Upper lobe of right lung (tissue), 1 donor: Measurements from ENCODE around the gene ADGRG1. TPM values are rescaled to one million over a fixed set of nuclear protein-coding genes. Genes with fewer than 3 reads are reported as not detected.
A peak's percentile ranks its signal among the peaks of the same experiment; 100 is the strongest.

Experiments used
- ATAC-seq: fragments of 200-7000 bp; cut with Tn5 transposase; one replicate; pipeline ENCODE4 v1.9.1; 2020; ENCODE audit warnings: mild to moderate bottlenecking, moderate library complexity
- DNase-seq: peaks from one replicate; pipeline ENCODE4 v3.0.0-alpha.2; 2020
- H3K27ac ChIP-seq: fragments of 200-600 bp; one replicate; pipeline ENCODE4 v1.8.0; 2022
- H3K27me3 ChIP-seq: fragments of 200-600 bp; one replicate; pipeline ENCODE4 v1.8.0; 2022; ENCODE audit warnings: mild to moderate bottlenecking
- H3K36me3 ChIP-seq: fragments of 200-600 bp; one replicate; pipeline ENCODE4 v1.8.0; 2022
- H3K4me1 ChIP-seq: fragments of 200-600 bp; one replicate; pipeline ENCODE4 v1.8.0; 2022
- H3K4me3 ChIP-seq: fragments of 200-600 bp; one replicate; pipeline ENCODE4 v1.8.0; 2022; ENCODE audit warnings: mild to moderate bottlenecking
- H3K9me3 ChIP-seq: fragments of 200-600 bp; one replicate; pipeline ENCODE4 v1.8.0; 2022
- intact Hi-C: fragments of 100-400 bp; cut with DNase I; formaldehyde crosslinking; loops from one replicate; pipeline ENCODE4 v1.11.0; 2022
- total RNA-seq: library from RNA; stranded (reverse); fragmentation: NEBNext Ultra II Directional; extraction: Animal tissue kit (Norgen Biotek cat#: 25700); gene quantifications from one replicate; pipeline ENCODE4 v1.2.1, GENCODE V29; 2021
- TF ChIP-seq, protein P1 (sequence below): fragments of 200-600 bp; IDR thresholded peaks from one replicate; pipeline ENCODE4 v1.8.0; 2022; ENCODE audit warnings: antibody characterized with exemption
- donor health status: DM: no; HTN: yes; CAD: no; lungs with severe emphysema.

ADGRG1 gene
- total RNA-seq, 1 donor from 2014 or later: 66.9 TPM

GRCh38 chr16:57601801-57602478, 26.5 kb upstream of the ADGRG1 start:
- Histone ChIP-seq H3K4me3 (no peak overlapping the region), H3K27me3 (no peaks in the 10 kb centered on the region), H3K4me1 (no peaks in the 10 kb centered on the region), H3K36me3 (no peaks in the 10 kb centered on the region), H3K9me3 (no peaks in the 10 kb centered on the region), H3K27ac (peak overlapping the region; percentile 33)
- intact Hi-C loops: no loop called here
- TF ChIP-seq, protein P1, sequence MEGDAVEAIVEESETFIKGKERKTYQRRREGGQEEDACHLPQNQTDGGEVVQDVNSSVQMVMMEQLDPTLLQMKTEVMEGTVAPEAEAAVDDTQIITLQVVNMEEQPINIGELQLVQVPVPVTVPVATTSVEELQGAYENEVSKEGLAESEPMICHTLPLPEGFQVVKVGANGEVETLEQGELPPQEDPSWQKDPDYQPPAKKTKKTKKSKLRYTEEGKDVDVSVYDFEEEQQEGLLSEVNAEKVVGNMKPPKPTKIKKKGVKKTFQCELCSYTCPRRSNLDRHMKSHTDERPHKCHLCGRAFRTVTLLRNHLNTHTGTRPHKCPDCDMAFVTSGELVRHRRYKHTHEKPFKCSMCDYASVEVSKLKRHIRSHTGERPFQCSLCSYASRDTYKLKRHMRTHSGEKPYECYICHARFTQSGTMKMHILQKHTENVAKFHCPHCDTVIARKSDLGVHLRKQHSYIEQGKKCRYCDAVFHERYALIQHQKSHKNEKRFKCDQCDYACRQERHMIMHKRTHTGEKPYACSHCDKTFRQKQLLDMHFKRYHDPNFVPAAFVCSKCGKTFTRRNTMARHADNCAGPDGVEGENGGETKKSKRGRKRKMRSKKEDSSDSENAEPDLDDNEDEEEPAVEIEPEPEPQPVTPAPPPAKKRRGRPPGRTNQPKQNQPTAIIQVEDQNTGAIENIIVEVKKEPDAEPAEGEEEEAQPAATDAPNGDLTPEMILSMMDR: no peak
- ATAC-seq (peak; percentile 27), DNase-seq (no peak)

- Histone ChIP-seq H3K4me3 (no peak overlapping the region), H3K9me3 (no peaks in the 10 kb centered on the region), H3K36me3 (no peaks in the 10 kb centered on the region), H3K27me3 (no peaks in the 10 kb centered on the region), H3K4me1 (no peaks in the 10 kb centered on the region), H3K27ac (no peak overlapping the region)
- no peak for ATAC-seq
- intact Hi-C loops: no loop called here
- TF ChIP-seq, protein P1: no peak
- no peak for DNase-seq
Measured at GRCh38 chr16:57603115-57604024, 25.1 kb upstream of the ADGRG1 start.

- no peak for DNase-seq
- Histone ChIP-seq H3K27ac (no peak overlapping the region), H3K36me3 (no peaks in the 10 kb centered on the region), H3K9me3 (no peaks in the 10 kb centered on the region), H3K4me1 (peaks cover 3% of the 10 kb centered on the region), H3K27me3 (no peaks in the 10 kb centered on the region), H3K4me3 (no peak overlapping the region)
- TF ChIP-seq, protein P1: no peak
- intact Hi-C loops: no loop called here
- no peak for ATAC-seq
Measured at GRCh38 chr16:57604177-57604576, 24.3 kb upstream of the ADGRG1 start.

DNA sequence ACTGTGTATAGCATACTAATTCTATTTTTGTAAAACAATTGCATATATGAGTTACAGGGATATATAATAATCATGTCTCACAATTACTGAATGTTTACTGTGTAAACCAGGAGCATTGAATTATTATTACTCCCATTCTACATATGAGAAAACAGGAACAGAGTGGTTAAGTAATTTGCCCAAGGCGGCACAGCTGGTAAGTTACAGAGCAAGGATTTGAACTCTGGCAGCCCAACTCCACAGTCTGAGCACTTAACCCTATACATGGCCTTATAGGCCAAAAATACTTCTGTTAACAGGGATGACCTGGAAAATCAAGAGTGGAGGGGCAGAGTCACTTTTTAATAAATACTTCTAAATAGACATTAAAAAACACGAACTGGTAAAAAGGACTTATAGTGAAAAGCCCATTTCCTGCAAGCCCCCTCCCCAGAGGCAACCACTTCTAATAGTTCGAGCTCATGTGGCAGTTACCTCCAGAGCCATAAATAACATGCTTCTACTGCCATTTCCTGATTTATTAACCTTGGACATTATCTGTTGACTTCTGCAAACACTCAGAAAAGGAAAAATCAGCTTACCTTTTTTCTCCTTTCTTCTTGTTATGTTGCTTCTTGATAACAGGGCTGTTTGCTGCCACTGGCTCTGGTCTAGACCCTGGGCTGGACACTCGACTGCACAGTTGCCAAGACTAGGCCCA, 22.1 kb upstream of the ADGRG1 start:
- TF ChIP-seq, protein P1: no peak
- H3K36me3 ChIP-seq: no peaks in the 10 kb centered on the region
- no peaks in the 10 kb centered on the region for H3K27me3 ChIP-seq
- H3K27ac ChIP-seq: no peak overlapping the region
- no peaks in the 10 kb centered on the region for H3K9me3 ChIP-seq
- H3K4me3 ChIP-seq: no peak overlapping the region
- ATAC-seq (no peak), DNase-seq (no peak)
- H3K4me1 ChIP-seq: peaks cover 8% of the 10 kb centered on the region
- intact Hi-C loops: no loop called here

- intact Hi-C loops: no loop called here
- Histone ChIP-seq H3K27ac (no peak overlapping the region), H3K4me1 (peaks cover 8% of the 10 kb centered on the region), H3K4me3 (no peak overlapping the region), H3K27me3 (no peaks in the 10 kb centered on the region), H3K36me3 (no peaks in the 10 kb centered on the region), H3K9me3 (no peaks in the 10 kb centered on the region)
- ATAC-seq: no peak
- no peak for DNase-seq
- TF ChIP-seq, protein P1: no peak
Measured at GRCh38 chr16:57606847-57607501, 21.5 kb upstream of the ADGRG1 start.
